Endothelial cell of umbilical vein (primary cell): Measurements from ENCODE around the gene CCDC9. TPM values are rescaled to one million over a fixed set of nuclear protein-coding genes. Genes with fewer than 3 reads are reported as not detected.

ENCODE experiments used
- BruUV-seq: library from RNA; stranded (reverse); fragments of 400-500 nt; replicated peaks from 2 replicates; lab custom pipeline; 2021; lab: Mats Ljungman, UMichigan
- CTCF ChIA-PET: fragments of 300-600, 350-600 bp; sonication (Branson Sonifier 250); formaldehyde crosslinking; loops from one replicate; lab custom pipeline; 2021; ENCODE audit warnings: antibody characterized with exemption, inconsistent platforms; lab: Charles Lee
- POLR2A ChIA-PET: fragments of 300-600, 350-600 bp; sonication (Branson Sonifier 250); formaldehyde crosslinking; loops from one replicate; lab custom pipeline; 2021; ENCODE audit warnings: antibody characterized with exemption, inconsistent platforms; lab: Charles Lee
- DNase-seq: peaks from one replicate; pipeline ENCODE4 v3.0.0-alpha.2; 2011; ENCODE audit warnings: low read depth, low spot score
- FAIRE-seq: peaks from 2 replicates; lab custom pipeline; 2011; peaks lifted over from hg19 to GRCh38; lab: Jason Lieb, UNC
- H2AFZ ChIP-seq: 2 replicates; pipeline ENCODE4 v1.6.0; 2012; ENCODE audit warnings: low read depth, low read length, control low read depth, inconsistent platforms
- H3K27ac ChIP-seq: 2 replicates; pipeline ENCODE4 v1.5.1; 2011; ENCODE audit warnings: low read depth, mild to moderate bottlenecking, control low read depth, low read length, moderate library complexity; ENCODE audit not compliant: insufficient read depth
- H3K27me3 ChIP-seq, 2 experiments: 2 replicates each; pipeline versions ENCODE4 v1.6.0 to v1.6.1; 2011; ENCODE audit warnings: low read length in 2 of 2, mixed read lengths in 1 of 2; ENCODE audit not compliant: control insufficient read depth in 2 of 2, insufficient read depth in 2 of 2
- H3K36me3 ChIP-seq, 2 experiments: 2 replicates in 1 of 2; 3 replicates in 1 of 2; pipeline ENCODE4 v1.5.1; 2011; ENCODE audit warnings: low read length in 2 of 2, mild to moderate bottlenecking in 1 of 2, moderate library complexity in 1 of 2; ENCODE audit not compliant: control insufficient read depth in 2 of 2, insufficient read depth in 2 of 2; ENCODE audit errors: extremely low read depth in 1 of 2
- H3K4me1 ChIP-seq: 3 replicates; pipeline ENCODE4 v1.5.1; 2011; ENCODE audit warnings: mild to moderate bottlenecking, low read length; ENCODE audit not compliant: control insufficient read depth, insufficient read depth; ENCODE audit errors: extremely low read depth
- H3K4me2 ChIP-seq: 2 replicates; pipeline ENCODE4 v1.6.1; 2011; ENCODE audit warnings: low read length, control low read depth, mixed read lengths; ENCODE audit not compliant: insufficient read depth
- H3K4me3 ChIP-seq, 3 experiments: fragments of 200-600 bp in 1 of 3; sonication (generic), shearing (Covaris generic) in 1 of 3; replicated peaks in 1 of 3; 2 replicates each; pipeline ENCODE4 v1.5.1; 2011 to 2016; ENCODE audit warnings: control low read depth in 3 of 3, low read length in 3 of 3, mild to moderate bottlenecking in 2 of 3, inconsistent platforms in 1 of 3, low read depth in 1 of 3, moderate library complexity in 1 of 3; ENCODE audit not compliant: insufficient read depth in 1 of 3
- H3K79me2 ChIP-seq: 2 replicates; pipeline ENCODE4 v1.6.0; 2012; ENCODE audit warnings: low read length, inconsistent platforms; ENCODE audit not compliant: control insufficient read depth, insufficient read depth
- H3K9ac ChIP-seq: replicated peaks from 2 replicates; pipeline ENCODE3; 2011; ENCODE audit warnings: low read length, control low read depth; ENCODE audit not compliant: insufficient read depth; ENCODE audit errors: extremely low read depth
- H3K9me1 ChIP-seq: replicated peaks from 3 replicates; pipeline ENCODE4 v1.6.0; 2011; ENCODE audit warnings: mild to moderate bottlenecking, low read length; ENCODE audit not compliant: control insufficient read depth, insufficient read depth; ENCODE audit errors: extremely low read depth
- H3K9me3 ChIP-seq: replicated peaks from 2 replicates; pipeline ENCODE4 v1.5.1; 2012; ENCODE audit warnings: low read length, inconsistent platforms; ENCODE audit not compliant: control insufficient read depth, insufficient read depth
- H4K20me1 ChIP-seq: replicated peaks from 2 replicates; pipeline ENCODE3; 2011; ENCODE audit warnings: mild to moderate bottlenecking, low read length; ENCODE audit not compliant: control insufficient read depth, insufficient read depth; ENCODE audit errors: extremely low read depth
- EZH2 ChIP-seq: IDR thresholded peaks from 2 replicates; pipeline ENCODE4 v1.6.1; 2012; ENCODE audit warnings: borderline replicate concordance, low read depth, mild to moderate bottlenecking, moderate library complexity, low read length, inconsistent platforms; ENCODE audit not compliant: severe bottlenecking
- FOS ChIP-seq: IDR thresholded peaks from 2 replicates; pipeline ENCODE4 v1.6.1; 2011; ENCODE audit warnings: mild to moderate bottlenecking, low read length, moderate library complexity, borderline replicate concordance; ENCODE audit not compliant: insufficient read depth
- POLR2A ChIP-seq: IDR thresholded peaks from 2 replicates; pipeline ENCODE4 v1.6.1; 2012; ENCODE audit warnings: low read depth, mild to moderate bottlenecking, control low read depth, low read length
- POLR2AphosphoS5 ChIP-seq: IDR thresholded peaks from 2 replicates; pipeline ENCODE4 v1.6.1; 2012; ENCODE audit warnings: low read depth, mild to moderate bottlenecking, control low read depth, low read length, moderate library complexity; ENCODE audit not compliant: insufficient read depth
- dilution Hi-C: fragments of 300-500 bp; cut with MboI; formaldehyde crosslinking; loops from one replicate; pipeline ENCODE4 v1.15.0; 2019; ENCODE audit warnings: low sequenced_read_pairs; ENCODE audit not compliant: extremely low pct_ligation_motif_present
- intact Hi-C: fragments of 100-400 bp; cut with micrococcal nuclease; formaldehyde crosslinking; loops from one replicate; pipeline ENCODE4 v1.10.0; 2022
- polyA plus RNA-seq, 4 experiments: library from polyadenylated mRNA; depleted of rRNA in 3 of 4; stranded (reverse) in 3 of 4; unstranded in 1 of 4; fragments of >200 nt; gene quantifications; 2 replicates each; pipeline versions ENCODE4 v1.2.1 to v1.2.3, GENCODE V29; 2011 to 2012; ENCODE audit warnings: missing spikeins in 1 of 4
- total RNA-seq: library from RNA; stranded (reverse); gene quantifications from 2 replicates; pipeline ENCODE4 v1.2.3, GENCODE V29; 2021

CCDC9 gene
- total and polyA plus RNA-seq, 2 donors (not counting 3 experiments of a cell fraction or from before 2014, with no cell fraction given): 6.0 to 26.9 TPM

DNA sequence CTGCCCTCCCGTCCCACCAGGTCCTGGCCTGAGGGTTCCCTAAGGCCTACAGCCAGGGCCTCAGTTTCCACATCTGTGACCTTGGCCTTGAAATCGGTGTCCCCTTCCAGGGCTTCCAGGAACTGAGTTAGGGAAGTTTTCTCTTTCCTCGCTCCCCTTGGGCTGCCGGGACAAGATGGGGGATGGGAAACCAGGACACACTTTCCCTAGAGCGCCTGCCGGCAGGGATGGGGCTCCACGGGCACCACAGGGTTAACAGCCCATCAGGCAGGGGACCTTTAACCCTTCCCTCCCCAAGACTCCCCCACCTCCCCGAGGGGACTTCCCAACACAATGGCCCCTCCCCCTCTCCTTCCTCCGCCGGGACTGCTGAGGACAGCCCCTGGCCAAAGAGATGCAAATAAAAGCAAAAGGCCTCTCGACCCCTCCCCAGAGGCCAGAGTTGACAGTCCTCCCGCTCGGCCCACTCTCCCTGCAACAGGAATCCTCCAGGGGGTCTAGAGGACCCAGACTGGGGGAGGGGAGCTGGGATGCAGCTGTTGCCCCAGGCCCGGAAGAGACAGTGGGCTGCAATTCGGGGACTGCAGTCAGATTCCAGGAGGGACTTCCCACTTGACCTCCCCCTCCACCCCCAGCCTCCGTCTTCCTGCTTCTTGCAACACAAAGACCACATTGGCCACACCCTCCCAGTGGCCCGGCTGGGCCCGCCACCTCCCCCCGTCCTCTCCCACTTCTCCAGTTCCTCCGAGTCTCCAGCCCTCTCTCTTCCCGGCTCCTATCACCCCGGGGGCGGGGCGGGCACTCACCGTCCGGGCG, 28.8 kb upstream of the CCDC9 start:
- Histone ChIP-seq H3K79me2 (peaks cover 9% of the 10 kb centered on the region), H4K20me1 (no peaks in the 10 kb centered on the region), H3K36me3 (peaks cover 0 to 3% of the 10 kb centered on the region in 2 experiments), H3K9ac (peak overlapping the region; percentile 67), H3K27ac (peak overlapping the region; percentile 61), H3K4me2 (peak overlapping the region; percentile 63), H3K9me1 (no peaks in the 10 kb centered on the region), H3K4me3 (peak overlapping the region in 2 of 3 experiments; percentile 33 to 93), H3K4me1 (peaks cover 33% of the 10 kb centered on the region), H3K27me3 (no peaks in the 10 kb centered on the region), H3K9me3 (no peaks in the 10 kb centered on the region), H2AFZ (no peak overlapping the region)
- CTCF ChIA-PET: interaction anchor here (1.0 to 5.3 kb wide), 6 partner anchors 12 to 29 kb away, joined by 3 to 74 read pairs (median 18); partner anchors contain the start of gene CCDC9
- dilution Hi-C loops: no loop called here
- POLR2A ChIA-PET: interaction anchor here (1.6 to 2.2 kb wide), 2 partner anchors 16 to 29 kb away, joined by 7 to 31 read pairs; partner anchors contain the start of gene CCDC9
- DNase-seq (peak; percentile 89), FAIRE-seq (peak; percentile 18)
- intact Hi-C loops: loop anchor here (1.0 to 2.0 kb wide), 2 partner anchors 47 to 51 kb away; partner anchors contain the start of gene INAFM1
- TF ChIP-seq POLR2A: peak; percentile 4
- TF ChIP-seq EZH2: no peak
- no peak for TF ChIP-seq FOS
- TF ChIP-seq POLR2AphosphoS5: no peak
- BruUV-seq: no TSS peak
